Body of pancreas (tissue), 4 donors: ENCODE data around the gene SCN5A.

Experiments used
- CTCF ChIP-seq, 7 experiments: fragments of 450-650 bp in 4 of 7; fragments of 200-600 bp in 3 of 7; sonication (generic) in 3 of 7; IDR thresholded peaks; one replicate each; pipeline ENCODE4 v1.5.1; 2016 to 2019; ENCODE audit warnings: antibody characterized with exemption in 7 of 7
- POLR2A ChIP-seq, 3 donors: fragments of 450-650 bp; IDR thresholded peaks; one replicate each; pipeline ENCODE4 v1.6.1; 2016; ENCODE audit warnings: antibody characterized with exemption in 3 of 3, mild to moderate bottlenecking in 2 of 3

GRCh38 chr3:38614091-38614490, 35.4 kb downstream of the SCN5A start:
- no peak for TF ChIP-seq CTCF (IDR thresholded peaks at IDR 0.05)
- TF ChIP-seq POLR2A (IDR thresholded peaks at IDR 0.05), result no peak
